ENCODE data around the gene C6orf132. TPM values are rescaled to one million over a fixed set of nuclear protein-coding genes. Genes with fewer than 3 reads are reported as not detected.

The C6orf132 gene
- polyA plus RNA-seq, 2 donors = 150 to 357 TPM

GRCh38 chr6:42163981-42164380, 21.6 kb upstream of the C6orf132 start:
- H3K9me3 ChIP-seq (ENCODE audit: control insufficient read depth in 2 of 2, insufficient read depth in 1 of 2, low read depth in 1 of 2, low read length in 1 of 2) = peaks cover 0 to 3% of the 10 kb centered on the region in 2 donors
- no peak overlapping the region for H3K4me3 ChIP-seq (ENCODE audit: low read depth in 1 of 2, low read length in 2 of 2)
- 57 to 58% methylated on average over 1 of the region's 1 CpG for WGBS, 2 donors
- peaks cover 7 to 9% of the 10 kb centered on the region in 2 donors for H3K4me1 ChIP-seq (ENCODE audit: control insufficient read depth in 2 of 2, insufficient read depth in 2 of 2, low read length in 1 of 2)
- no peak overlapping the region for H3K27ac ChIP-seq (ENCODE audit: low read depth in 2 of 2, low read length in 1 of 2)
- no peaks in the 10 kb centered on the region for H3K27me3 ChIP-seq (ENCODE audit: control insufficient read depth in 1 of 2, insufficient read depth in 2 of 2, low read length in 2 of 2)
- H3K36me3 ChIP-seq (ENCODE audit: control insufficient read depth in 2 of 2, insufficient read depth in 2 of 2, low read length in 1 of 2) = no peaks in the 10 kb centered on the region

- Histone ChIP-seq H3K36me3 (ENCODE audit: control insufficient read depth in 2 of 2, insufficient read depth in 2 of 2, low read length in 1 of 2) (no peaks in the 10 kb centered on the region), H3K27me3 (ENCODE audit: control insufficient read depth in 1 of 2, insufficient read depth in 2 of 2, low read length in 2 of 2) (no peaks in the 10 kb centered on the region), H3K4me1 (ENCODE audit: control insufficient read depth in 2 of 2, insufficient read depth in 2 of 2, low read length in 1 of 2) (peaks cover 7 to 11% of the 10 kb centered on the region in 2 donors), H3K27ac (ENCODE audit: low read depth in 2 of 2, low read length in 1 of 2) (no peak overlapping the region), H3K4me3 (ENCODE audit: low read depth in 1 of 2, low read length in 2 of 2) (no peak overlapping the region), H3K9me3 (ENCODE audit: control insufficient read depth in 2 of 2, insufficient read depth in 1 of 2, low read depth in 1 of 2, low read length in 1 of 2) (peaks cover 0 to 3% of the 10 kb centered on the region in 2 donors)
- WGBS, 2 donors = 86 to 89% methylated on average over 13 of the region's 13 CpGs
Measured at GRCh38 chr6:42162812-42163211, 20.4 kb upstream of the C6orf132 start.

- Histone ChIP-seq H3K4me3 (ENCODE audit: low read depth in 1 of 2, low read length in 2 of 2) (no peak overlapping the region), H3K27ac (ENCODE audit: low read depth in 2 of 2, low read length in 1 of 2) (no peak overlapping the region), H3K9me3 (ENCODE audit: control insufficient read depth in 2 of 2, insufficient read depth in 1 of 2, low read depth in 1 of 2, low read length in 1 of 2) (peaks cover 0 to 3% of the 10 kb centered on the region in 2 donors), H3K36me3 (ENCODE audit: control insufficient read depth in 2 of 2, insufficient read depth in 2 of 2, low read length in 1 of 2) (no peaks in the 10 kb centered on the region), H3K27me3 (ENCODE audit: control insufficient read depth in 1 of 2, insufficient read depth in 2 of 2, low read length in 2 of 2) (no peaks in the 10 kb centered on the region), H3K4me1 (ENCODE audit: control insufficient read depth in 2 of 2, insufficient read depth in 2 of 2, low read length in 1 of 2) (peaks cover 7 to 11% of the 10 kb centered on the region in 2 donors)
- WGBS, 2 donors = 63 to 66% methylated on average over 6 to 7 of the region's 7 CpGs
Measured at GRCh38 chr6:42162384-42162783, 20.0 kb upstream of the C6orf132 start.

GRCh38 chr6:42159431-42160024, 17.1 kb upstream of the C6orf132 start:
- Histone ChIP-seq H3K27me3 (ENCODE audit: control insufficient read depth in 1 of 2, insufficient read depth in 2 of 2, low read length in 2 of 2) (no peaks in the 10 kb centered on the region), H3K4me1 (ENCODE audit: control insufficient read depth in 2 of 2, insufficient read depth in 2 of 2, low read length in 1 of 2) (peaks cover 6 to 13% of the 10 kb centered on the region in 2 donors), H3K9me3 (ENCODE audit: control insufficient read depth in 2 of 2, insufficient read depth in 1 of 2, low read depth in 1 of 2, low read length in 1 of 2) (peaks cover 0 to 3% of the 10 kb centered on the region in 2 donors), H3K27ac (ENCODE audit: low read depth in 2 of 2, low read length in 1 of 2) (peak overlapping the region; percentile 14 to 85), H3K4me3 (ENCODE audit: low read depth in 1 of 2, low read length in 2 of 2) (no peak overlapping the region), H3K36me3 (ENCODE audit: control insufficient read depth in 2 of 2, insufficient read depth in 2 of 2, low read length in 1 of 2) (no peaks in the 10 kb centered on the region)
- WGBS, 2 donors = 47 to 56% methylated on average over 4 of the region's 4 CpGs

- H3K4me3 ChIP-seq (ENCODE audit: low read depth in 1 of 2, low read length in 2 of 2) = no peak overlapping the region
- WGBS, 2 donors = 79 to 82% methylated on average over 2 of the region's 2 CpGs
- H3K27me3 ChIP-seq (ENCODE audit: control insufficient read depth in 1 of 2, insufficient read depth in 2 of 2, low read length in 2 of 2) = no peaks in the 10 kb centered on the region
- H3K4me1 ChIP-seq (ENCODE audit: control insufficient read depth in 2 of 2, insufficient read depth in 2 of 2, low read length in 1 of 2) = peaks cover 6 to 13% of the 10 kb centered on the region in 2 donors
- H3K36me3 ChIP-seq (ENCODE audit: control insufficient read depth in 2 of 2, insufficient read depth in 2 of 2, low read length in 1 of 2) = no peaks in the 10 kb centered on the region
- peak overlapping the region; percentile 14 to 85 for H3K27ac ChIP-seq (ENCODE audit: low read depth in 2 of 2, low read length in 1 of 2)
- H3K9me3 ChIP-seq (ENCODE audit: control insufficient read depth in 2 of 2, insufficient read depth in 1 of 2, low read depth in 1 of 2, low read length in 1 of 2) = peaks cover 0 to 3% of the 10 kb centered on the region in 2 donors
Measured at GRCh38 chr6:42158631-42159030, 16.2 kb upstream of the C6orf132 start.

- H3K9me3 ChIP-seq (ENCODE audit: control insufficient read depth in 2 of 2, insufficient read depth in 1 of 2, low read depth in 1 of 2, low read length in 1 of 2) = peaks cover 0 to 3% of the 10 kb centered on the region in 2 donors
- no peak overlapping the region for H3K4me3 ChIP-seq (ENCODE audit: low read depth in 1 of 2, low read length in 2 of 2)
- no peaks in the 10 kb centered on the region for H3K27me3 ChIP-seq (ENCODE audit: control insufficient read depth in 1 of 2, insufficient read depth in 2 of 2, low read length in 2 of 2)
- WGBS, 2 donors = 46 to 47% methylated on average over 2 of the region's 2 CpGs
- peak overlapping the region; percentile 22 to 85 for H3K27ac ChIP-seq (ENCODE audit: low read depth in 2 of 2, low read length in 1 of 2)
- H3K36me3 ChIP-seq (ENCODE audit: control insufficient read depth in 2 of 2, insufficient read depth in 2 of 2, low read length in 1 of 2) = no peaks in the 10 kb centered on the region
- peaks cover 6 to 11% of the 10 kb centered on the region in 2 donors for H3K4me1 ChIP-seq (ENCODE audit: control insufficient read depth in 2 of 2, insufficient read depth in 2 of 2, low read length in 1 of 2)
Measured at GRCh38 chr6:42158011-42158410, 15.6 kb upstream of the C6orf132 start.

- no peak overlapping the region for H3K27ac ChIP-seq (ENCODE audit: low read depth in 2 of 2, low read length in 1 of 2)
- H3K9me3 ChIP-seq (ENCODE audit: control insufficient read depth in 2 of 2, insufficient read depth in 1 of 2, low read depth in 1 of 2, low read length in 1 of 2) = no peaks in the 10 kb centered on the region
- H3K4me1 ChIP-seq (ENCODE audit: control insufficient read depth in 2 of 2, insufficient read depth in 2 of 2, low read length in 1 of 2) = peaks cover 0 to 11% of the 10 kb centered on the region in 2 donors
- no peak overlapping the region for H3K4me3 ChIP-seq (ENCODE audit: low read depth in 1 of 2, low read length in 2 of 2)
- H3K27me3 ChIP-seq (ENCODE audit: control insufficient read depth in 1 of 2, insufficient read depth in 2 of 2, low read length in 2 of 2) = no peaks in the 10 kb centered on the region
- no peaks in the 10 kb centered on the region for H3K36me3 ChIP-seq (ENCODE audit: control insufficient read depth in 2 of 2, insufficient read depth in 2 of 2, low read length in 1 of 2)
- WGBS, 2 donors = 60 to 76% methylated on average over 3 of the region's 3 CpGs
Measured at GRCh38 chr6:42156638-42157037, 14.2 kb upstream of the C6orf132 start.

- H3K27ac ChIP-seq (ENCODE audit: low read depth in 2 of 2, low read length in 1 of 2) = peak overlapping the region in 1 of 2 donors; percentile 59
- H3K4me3 ChIP-seq (ENCODE audit: low read depth in 1 of 2, low read length in 2 of 2) = no peak overlapping the region
- H3K4me1 ChIP-seq (ENCODE audit: control insufficient read depth in 2 of 2, insufficient read depth in 2 of 2, low read length in 1 of 2) = peaks cover 0 to 11% of the 10 kb centered on the region in 2 donors
- no peaks in the 10 kb centered on the region for H3K27me3 ChIP-seq (ENCODE audit: control insufficient read depth in 1 of 2, insufficient read depth in 2 of 2, low read length in 2 of 2)
- H3K9me3 ChIP-seq (ENCODE audit: control insufficient read depth in 2 of 2, insufficient read depth in 1 of 2, low read depth in 1 of 2, low read length in 1 of 2) = no peaks in the 10 kb centered on the region
- 82 to 90% methylated on average over 4 of the region's 4 CpGs for WGBS, 2 donors
- H3K36me3 ChIP-seq (ENCODE audit: control insufficient read depth in 2 of 2, insufficient read depth in 2 of 2, low read length in 1 of 2) = no peaks in the 10 kb centered on the region
Measured at GRCh38 chr6:42155293-42155692, 12.9 kb upstream of the C6orf132 start.

- Histone ChIP-seq H3K9me3 (ENCODE audit: control insufficient read depth in 2 of 2, insufficient read depth in 1 of 2, low read depth in 1 of 2, low read length in 1 of 2) (no peaks in the 10 kb centered on the region), H3K36me3 (ENCODE audit: control insufficient read depth in 2 of 2, insufficient read depth in 2 of 2, low read length in 1 of 2) (no peaks in the 10 kb centered on the region), H3K27me3 (ENCODE audit: control insufficient read depth in 1 of 2, insufficient read depth in 2 of 2, low read length in 2 of 2) (no peaks in the 10 kb centered on the region), H3K4me1 (ENCODE audit: control insufficient read depth in 2 of 2, insufficient read depth in 2 of 2, low read length in 1 of 2) (peaks cover 0 to 11% of the 10 kb centered on the region in 2 donors), H3K4me3 (ENCODE audit: low read depth in 1 of 2, low read length in 2 of 2) (no peak overlapping the region), H3K27ac (ENCODE audit: low read depth in 2 of 2, low read length in 1 of 2) (no peak overlapping the region)
Measured at GRCh38 chr6:42154461-42155209, 12.2 kb upstream of the C6orf132 start.
